HCT116 (cell line): ENCODE data around the gene GSC. TPM values are rescaled to one million over a fixed set of nuclear protein-coding genes. Genes with fewer than 3 reads are reported as not detected.

Experiments used
- ATAC-seq: fragments of 200-7000 bp; cut with Tn5 transposase; 2 replicates; pipeline ENCODE4 v1.9.1; 2020; ENCODE audit warnings: mild to moderate bottlenecking, moderate library complexity
- BruUV-seq: library from RNA; stranded (reverse); fragments of 400-500 nt; replicated peaks from 2 replicates; lab custom pipeline; 2021; lab: Mats Ljungman, UMichigan
- CTCF ChIA-PET: fragments of 300-600 bp; sonication (Branson Sonifier 250); formaldehyde crosslinking; loops from one replicate; lab custom pipeline; 2021; ENCODE audit warnings: antibody characterized with exemption; lab: Charles Lee
- POLR2A ChIA-PET: fragments of 300-600, 350-600 bp; sonication (Branson Sonifier 250); formaldehyde crosslinking; loops from one replicate; lab custom pipeline; 2021; ENCODE audit warnings: antibody characterized with exemption; lab: Charles Lee
- RAD21 ChIA-PET, 2 experiments: fragments of 300-600 bp; sonication (Branson Sonifier 250); formaldehyde crosslinking; loops; one replicate each; lab custom pipeline; 2023; ENCODE audit warnings: low total read pairs in 2 of 2; ENCODE audit not compliant: uncharacterized antibody in 2 of 2, unreplicated experiment in 2 of 2, low non-redundant PET in 1 of 2; lab: Charles Lee
- DNase-seq: peaks from one replicate; pipeline ENCODE4 v3.0.0-alpha.2; 2010; ENCODE audit warnings: low read depth, low spot score
- H2AFZ ChIP-seq: fragments of 200-600 bp; shearing (Covaris generic), sonication (generic); 2 replicates; pipeline ENCODE4 v1.6.1; 2017; ENCODE audit warnings: low read depth, mixed run types, mixed read lengths, antibody characterized with exemption, low read length; ENCODE audit not compliant: poor library complexity, severe bottlenecking
- H3K27ac ChIP-seq: 2 replicates; pipeline ENCODE4 v1.5.1; 2012; ENCODE audit warnings: low read depth, low read length
- H3K27me3 ChIP-seq: fragments of 200-600 bp; sonication (generic); 2 replicates; pipeline ENCODE4 v1.6.1; 2016; ENCODE audit warnings: mixed run types, low read length, mixed read lengths; ENCODE audit not compliant: insufficient read depth
- H3K36me3 ChIP-seq, 2 experiments: fragments of 200-500 bp in 1 of 2; fragments of 200-600 bp in 1 of 2; sonication (Bioruptor generic) in 1 of 2; sonication (generic) in 1 of 2; 2 replicates each; pipeline versions ENCODE4 v1.5.1 to v1.6.1; 2014 to 2016; ENCODE audit warnings: low read length in 2 of 2, inconsistent platforms in 1 of 2, mixed read lengths in 1 of 2, mixed run types in 1 of 2; ENCODE audit not compliant: insufficient read depth in 2 of 2, control insufficient read depth in 1 of 2
- H3K4me1 ChIP-seq, 2 experiments: fragments of 200-600 bp in 1 of 2; sonication (generic) in 1 of 2; 2 replicates each; pipeline versions ENCODE4 v1.5.1 to v1.6.1; 2012 to 2017; ENCODE audit warnings: low read length in 2 of 2, inconsistent platforms in 1 of 2, mild to moderate bottlenecking in 1 of 2, mixed read lengths in 1 of 2, mixed run types in 1 of 2, moderate library complexity in 1 of 2; ENCODE audit not compliant: insufficient read depth in 2 of 2, control insufficient read depth in 1 of 2
- H3K4me2 ChIP-seq: fragments of 200-600 bp; sonication (generic); 2 replicates; pipeline ENCODE4 v1.6.1; 2017; ENCODE audit warnings: mixed run types, low read length, mixed read lengths
- H3K4me3 ChIP-seq, 2 experiments: fragments of 200-600 bp in 1 of 2; sonication (generic) in 1 of 2; replicated peaks in 1 of 2; 2 replicates each; pipeline ENCODE4 v1.5.1; 2011 to 2016; ENCODE audit warnings: low read length in 2 of 2, control low read depth in 1 of 2, low read depth in 1 of 2, mild to moderate bottlenecking in 1 of 2, mixed read lengths in 1 of 2, mixed run types in 1 of 2
- H3K79me2 ChIP-seq: fragments of 200-600 bp; sonication (generic); 2 replicates; pipeline ENCODE4 v1.6.1; 2017; ENCODE audit warnings: mild to moderate bottlenecking, mixed run types, low read length, moderate library complexity, mixed read lengths; ENCODE audit not compliant: insufficient read depth
- H3K9ac ChIP-seq: fragments of 200-600 bp; sonication (generic); 2 replicates; pipeline ENCODE4 v1.6.1; 2016; ENCODE audit warnings: low read length, mixed read lengths
- H3K9me2 ChIP-seq: fragments of 200-600 bp; sonication (generic), shearing (Covaris generic); 2 replicates; pipeline ENCODE4 v1.6.1; 2017; ENCODE audit warnings: mixed run types, mild to moderate bottlenecking, moderate library complexity; ENCODE audit not compliant: insufficient read depth
- H3K9me3 ChIP-seq, 2 experiments: fragments of 200-500 bp in 1 of 2; fragments of 200-600 bp in 1 of 2; sonication (Bioruptor generic) in 1 of 2; sonication (generic) in 1 of 2; 2 replicates each; pipeline ENCODE4 v1.6.1; 2014 to 2017; ENCODE audit warnings: low read length in 2 of 2, mixed read lengths in 2 of 2, inconsistent platforms in 1 of 2, low read depth in 1 of 2, mild to moderate bottlenecking in 1 of 2, mixed run types in 1 of 2, moderate library complexity in 1 of 2; ENCODE audit not compliant: control insufficient read depth in 1 of 2, insufficient read depth in 1 of 2
- H4K20me1 ChIP-seq: fragments of 200-600 bp; sonication (generic), shearing (Covaris generic); 2 replicates; pipeline ENCODE4 v1.6.1; 2017; ENCODE audit warnings: mixed run types, mild to moderate bottlenecking, moderate library complexity; ENCODE audit not compliant: insufficient read depth
- CBX3 ChIP-seq: IDR thresholded peaks from 2 replicates; pipeline ENCODE4 v1.6.1; 2012; ENCODE audit warnings: low read depth
- EGR1 ChIP-seq: IDR thresholded peaks from 2 replicates; pipeline ENCODE4 v1.6.1; 2012; ENCODE audit warnings: low read depth
- ELF1 ChIP-seq: IDR thresholded peaks from 2 replicates; pipeline ENCODE4 v1.6.1; 2012; ENCODE audit warnings: low read depth, borderline replicate concordance
- EZH2 ChIP-seq: fragments of 200-600 bp; sonication (generic); IDR thresholded peaks from 2 replicates; pipeline ENCODE4 v1.6.1; 2017; ENCODE audit warnings: antibody characterized with exemption, mixed run types
- FOSL1 ChIP-seq: IDR thresholded peaks from 2 replicates; pipeline ENCODE4 v1.6.1; 2012; ENCODE audit warnings: low read depth
- POLR2A ChIP-seq: IDR thresholded peaks from 2 replicates; pipeline ENCODE4 v1.7.0; 2011; ENCODE audit warnings: borderline replicate concordance; ENCODE audit not compliant: insufficient read depth, insufficient read length; ENCODE audit errors: extremely low read depth
- RAD21 ChIP-seq: IDR thresholded peaks from 2 replicates; pipeline ENCODE4 v1.6.1; 2012; ENCODE audit warnings: low read depth, mild to moderate bottlenecking
- TCF7L2 ChIP-seq: IDR thresholded peaks from 2 replicates; pipeline ENCODE4 v1.7.0; 2011; ENCODE audit warnings: borderline replicate concordance, inconsistent platforms; ENCODE audit not compliant: insufficient read depth, insufficient read length; ENCODE audit errors: extremely low read depth
- ZNF274 ChIP-seq: fragments of 200-500 bp; sonication (Bioruptor generic); IDR thresholded peaks from 2 replicates; pipeline ENCODE4 v1.6.1; 2014; ENCODE audit warnings: mild to moderate bottlenecking, low read depth, low read length, inconsistent platforms
- intact Hi-C: fragments of 100-400 bp; cut with micrococcal nuclease; formaldehyde crosslinking; loops from 2 replicates; pipeline ENCODE4 v1.10.0; 2022
- total RNA-seq: library from RNA; stranded (reverse); gene quantifications from one replicate; pipeline ENCODE4 v1.2.1, GENCODE V29; 2021; ENCODE audit not compliant: unreplicated experiment
- TF ChIP-seq, protein P1 (sequence below): IDR thresholded peaks from 2 replicates; pipeline ENCODE4 v1.6.1; 2012; ENCODE audit warnings: low read depth
- TF ChIP-seq, protein P2 (sequence below), 3 experiments: fragments of 200-600 bp in 1 of 3; sonication (generic) in 1 of 3; IDR thresholded peaks in 2 of 3; conservative IDR thresholded peaks in 1 of 3; 2 replicates each; pipeline ENCODE4 v1.5.1; 2012 to 2017; ENCODE audit warnings: low read depth in 2 of 3, low read length in 2 of 3, antibody characterized with exemption in 1 of 3, borderline replicate concordance in 1 of 3, control low read depth in 1 of 3, mild to moderate bottlenecking in 1 of 3, mixed read lengths in 1 of 3, mixed run types in 1 of 3, moderate library complexity in 1 of 3; ENCODE audit not compliant: insufficient read depth in 1 of 3
- TF ChIP-seq, protein P3 (sequence below): IDR thresholded peaks from 2 replicates; pipeline ENCODE4 v1.6.1; 2011; ENCODE audit warnings: mild to moderate bottlenecking, low read length, moderate library complexity; ENCODE audit not compliant: insufficient replicate concordance; ENCODE audit errors: extremely low read depth

The GSC gene
- total RNA-seq, 1 experiment from 2014 or later = not detected

DNA sequence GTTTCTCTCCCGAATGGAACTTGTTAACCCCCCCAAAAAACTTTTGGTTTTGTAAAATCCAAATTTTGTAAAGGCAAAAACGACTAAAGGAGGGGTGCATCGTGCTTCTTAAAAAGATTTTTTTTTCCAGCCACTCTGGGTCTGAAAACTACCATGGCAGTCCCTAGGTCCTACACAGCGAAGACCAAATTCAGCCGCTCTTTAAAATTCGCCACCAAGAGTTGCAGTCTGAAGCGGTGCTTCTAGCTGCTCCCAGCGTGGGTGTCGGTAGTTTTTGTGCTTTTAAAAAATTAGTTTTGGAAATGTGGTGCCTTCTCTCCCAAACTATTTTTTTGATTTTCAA, 873 bp upstream of the GSC start:
- no TSS peak for BruUV-seq
- H3K9ac ChIP-seq = no peak overlapping the region
- intact Hi-C loops = no loop called here
- ChIA-PET POLR2A (no interaction called here), RAD21 (no interaction called here), CTCF (no interaction called here)
- H3K79me2 ChIP-seq = no peaks in the 10 kb centered on the region
- H3K27ac ChIP-seq = no peak overlapping the region
- no peaks in the 10 kb centered on the region for H3K9me3 ChIP-seq
- H3K9me2 ChIP-seq = no peaks in the 10 kb centered on the region
- TF ChIP-seq, protein P1, sequence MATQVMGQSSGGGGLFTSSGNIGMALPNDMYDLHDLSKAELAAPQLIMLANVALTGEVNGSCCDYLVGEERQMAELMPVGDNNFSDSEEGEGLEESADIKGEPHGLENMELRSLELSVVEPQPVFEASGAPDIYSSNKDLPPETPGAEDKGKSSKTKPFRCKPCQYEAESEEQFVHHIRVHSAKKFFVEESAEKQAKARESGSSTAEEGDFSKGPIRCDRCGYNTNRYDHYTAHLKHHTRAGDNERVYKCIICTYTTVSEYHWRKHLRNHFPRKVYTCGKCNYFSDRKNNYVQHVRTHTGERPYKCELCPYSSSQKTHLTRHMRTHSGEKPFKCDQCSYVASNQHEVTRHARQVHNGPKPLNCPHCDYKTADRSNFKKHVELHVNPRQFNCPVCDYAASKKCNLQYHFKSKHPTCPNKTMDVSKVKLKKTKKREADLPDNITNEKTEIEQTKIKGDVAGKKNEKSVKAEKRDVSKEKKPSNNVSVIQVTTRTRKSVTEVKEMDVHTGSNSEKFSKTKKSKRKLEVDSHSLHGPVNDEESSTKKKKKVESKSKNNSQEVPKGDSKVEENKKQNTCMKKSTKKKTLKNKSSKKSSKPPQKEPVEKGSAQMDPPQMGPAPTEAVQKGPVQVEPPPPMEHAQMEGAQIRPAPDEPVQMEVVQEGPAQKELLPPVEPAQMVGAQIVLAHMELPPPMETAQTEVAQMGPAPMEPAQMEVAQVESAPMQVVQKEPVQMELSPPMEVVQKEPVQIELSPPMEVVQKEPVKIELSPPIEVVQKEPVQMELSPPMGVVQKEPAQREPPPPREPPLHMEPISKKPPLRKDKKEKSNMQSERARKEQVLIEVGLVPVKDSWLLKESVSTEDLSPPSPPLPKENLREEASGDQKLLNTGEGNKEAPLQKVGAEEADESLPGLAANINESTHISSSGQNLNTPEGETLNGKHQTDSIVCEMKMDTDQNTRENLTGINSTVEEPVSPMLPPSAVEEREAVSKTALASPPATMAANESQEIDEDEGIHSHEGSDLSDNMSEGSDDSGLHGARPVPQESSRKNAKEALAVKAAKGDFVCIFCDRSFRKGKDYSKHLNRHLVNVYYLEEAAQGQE = no peak
- TF ChIP-seq EGR1 (no peak), ELF1 (no peak), TCF7L2 (no peak), POLR2A (no peak)
- H2AFZ ChIP-seq = no peak overlapping the region
- no peak overlapping the region for H3K4me3 ChIP-seq
- H3K36me3 ChIP-seq = no peaks in the 10 kb centered on the region
- no peak for ATAC-seq
- H3K4me1 ChIP-seq = no peaks in the 10 kb centered on the region; a peak in 1 of 4 replicates
- H3K27me3 ChIP-seq = peaks cover 7% of the 10 kb centered on the region; the same call in 1 of the 2 replicates
- no peaks in the 10 kb centered on the region for H4K20me1 ChIP-seq
- DNase-seq = no peak
- no peak overlapping the region for H3K4me2 ChIP-seq

DNA sequence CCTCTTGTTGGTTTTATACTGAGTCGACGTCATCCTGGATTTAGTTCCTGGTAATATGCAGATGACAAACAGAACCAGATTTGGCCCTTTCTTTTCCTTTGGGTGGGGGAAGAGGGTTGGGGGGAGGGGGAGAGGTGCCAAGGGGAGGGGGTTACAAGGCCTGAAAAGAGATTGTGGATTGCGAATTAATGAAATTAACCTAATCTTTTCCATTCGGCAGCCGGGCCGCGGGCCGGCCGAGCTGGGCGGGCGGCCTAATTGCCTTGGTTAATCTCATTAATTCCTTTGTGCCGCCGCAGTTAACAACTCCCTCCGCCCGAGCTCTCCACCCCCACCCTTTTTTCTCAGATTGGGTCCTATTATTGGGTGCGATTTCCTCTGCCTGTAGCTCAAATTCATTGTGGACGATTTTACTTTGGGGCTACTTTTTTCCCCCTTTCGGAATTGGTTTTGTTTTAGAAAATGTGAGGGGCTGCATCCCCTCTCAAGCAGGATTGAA, 387 bp upstream of the GSC start:
- Histone ChIP-seq H3K27me3 (peaks cover 7% of the 10 kb centered on the region; the same call in 1 of the 2 replicates), H4K20me1 (no peaks in the 10 kb centered on the region), H3K4me3 (no peak overlapping the region), H3K4me1 (peaks cover 0 to 4% of the 10 kb centered on the region in 2 experiments; a peak in 1 of 4 replicates), H2AFZ (no peak overlapping the region), H3K79me2 (no peaks in the 10 kb centered on the region), H3K9me2 (no peaks in the 10 kb centered on the region), H3K9me3 (no peaks in the 10 kb centered on the region), H3K9ac (no peak overlapping the region), H3K4me2 (no peak overlapping the region), H3K36me3 (no peaks in the 10 kb centered on the region), H3K27ac (no peak overlapping the region)
- CTCF ChIA-PET = no interaction called here
- POLR2A ChIA-PET = no interaction called here
- intact Hi-C loops = no loop called here
- no TSS peak for BruUV-seq
- ATAC-seq (no peak), DNase-seq (no peak)
- RAD21 ChIA-PET = no interaction called here
- TF ChIP-seq ELF1 (no peak), ZNF274 (no peak), CBX3 (no peak), RAD21 (no peak), FOSL1 (no peak), EZH2 (no peak)
- TF ChIP-seq, protein P2, sequence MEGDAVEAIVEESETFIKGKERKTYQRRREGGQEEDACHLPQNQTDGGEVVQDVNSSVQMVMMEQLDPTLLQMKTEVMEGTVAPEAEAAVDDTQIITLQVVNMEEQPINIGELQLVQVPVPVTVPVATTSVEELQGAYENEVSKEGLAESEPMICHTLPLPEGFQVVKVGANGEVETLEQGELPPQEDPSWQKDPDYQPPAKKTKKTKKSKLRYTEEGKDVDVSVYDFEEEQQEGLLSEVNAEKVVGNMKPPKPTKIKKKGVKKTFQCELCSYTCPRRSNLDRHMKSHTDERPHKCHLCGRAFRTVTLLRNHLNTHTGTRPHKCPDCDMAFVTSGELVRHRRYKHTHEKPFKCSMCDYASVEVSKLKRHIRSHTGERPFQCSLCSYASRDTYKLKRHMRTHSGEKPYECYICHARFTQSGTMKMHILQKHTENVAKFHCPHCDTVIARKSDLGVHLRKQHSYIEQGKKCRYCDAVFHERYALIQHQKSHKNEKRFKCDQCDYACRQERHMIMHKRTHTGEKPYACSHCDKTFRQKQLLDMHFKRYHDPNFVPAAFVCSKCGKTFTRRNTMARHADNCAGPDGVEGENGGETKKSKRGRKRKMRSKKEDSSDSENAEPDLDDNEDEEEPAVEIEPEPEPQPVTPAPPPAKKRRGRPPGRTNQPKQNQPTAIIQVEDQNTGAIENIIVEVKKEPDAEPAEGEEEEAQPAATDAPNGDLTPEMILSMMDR (IDR thresholded peaks at IDR 0.05 in 2 of 3, conservative IDR thresholded peaks at IDR 0.05 in 1 of 3; ENCODE audit: borderline replicate concordance in 1 of 3, insufficient read depth in 1 of 3, low read depth in 2 of 3, low read length in 2 of 3) = no peak
- TF ChIP-seq, protein P3, sequence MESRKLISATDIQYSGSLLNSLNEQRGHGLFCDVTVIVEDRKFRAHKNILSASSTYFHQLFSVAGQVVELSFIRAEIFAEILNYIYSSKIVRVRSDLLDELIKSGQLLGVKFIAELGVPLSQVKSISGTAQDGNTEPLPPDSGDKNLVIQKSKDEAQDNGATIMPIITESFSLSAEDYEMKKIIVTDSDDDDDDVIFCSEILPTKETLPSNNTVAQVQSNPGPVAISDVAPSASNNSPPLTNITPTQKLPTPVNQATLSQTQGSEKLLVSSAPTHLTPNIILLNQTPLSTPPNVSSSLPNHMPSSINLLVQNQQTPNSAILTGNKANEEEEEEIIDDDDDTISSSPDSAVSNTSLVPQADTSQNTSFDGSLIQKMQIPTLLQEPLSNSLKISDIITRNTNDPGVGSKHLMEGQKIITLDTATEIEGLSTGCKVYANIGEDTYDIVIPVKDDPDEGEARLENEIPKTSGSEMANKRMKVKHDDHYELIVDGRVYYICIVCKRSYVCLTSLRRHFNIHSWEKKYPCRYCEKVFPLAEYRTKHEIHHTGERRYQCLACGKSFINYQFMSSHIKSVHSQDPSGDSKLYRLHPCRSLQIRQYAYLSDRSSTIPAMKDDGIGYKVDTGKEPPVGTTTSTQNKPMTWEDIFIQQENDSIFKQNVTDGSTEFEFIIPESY = no peak
